ENCODE data around the gene RBM19. TPM values are rescaled to one million over a fixed set of nuclear protein-coding genes. Genes with fewer than 3 reads are reported as not detected.

Gene RBM19
- total RNA-seq, 1 experiment from 2014 or later = 35.7 TPM

DNA sequence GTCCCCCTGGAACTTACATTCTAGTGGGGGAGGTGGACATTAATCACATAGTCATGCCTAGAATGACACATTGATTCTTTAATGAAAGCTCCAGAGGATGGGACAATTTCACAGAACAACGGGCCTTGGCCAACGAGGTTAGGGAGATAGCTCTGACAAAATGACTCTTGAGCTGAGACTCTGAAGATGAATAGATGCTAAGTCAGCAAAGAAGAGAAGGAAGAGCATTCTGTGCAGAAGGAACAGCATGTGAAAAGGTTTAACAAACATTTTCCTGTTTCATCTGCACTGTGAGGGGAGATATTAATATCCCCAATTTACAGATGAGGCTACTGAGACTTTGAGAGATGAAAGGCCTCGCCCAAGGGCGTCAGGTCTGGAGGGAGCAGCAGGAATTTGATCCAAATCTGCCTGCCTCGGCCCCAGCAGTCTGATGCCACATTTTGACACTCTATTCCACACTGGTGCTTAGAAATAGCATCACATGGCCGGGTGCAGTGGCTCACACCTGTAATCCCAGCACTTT is 193.6 kb downstream of the RBM19 start:
- H3K4me3 Mint-ChIP-seq (ENCODE audit: unreplicated experiment) = no peak overlapping the region
- Histone ChIP-seq H3K36me3 (ENCODE audit: control insufficient read depth, insufficient read depth, low read length) (no peaks in the 10 kb centered on the region), H3K4me3 (ENCODE audit: low read depth, low read length) (no peak overlapping the region), H3K9me3 (no peaks in the 10 kb centered on the region), H3K4me1 (peaks cover 16% of the 10 kb centered on the region), H3K27me3 (replicated peaks; ENCODE audit: control insufficient read depth, insufficient read depth, low read length) (no peaks in the 10 kb centered on the region)
- no peaks in the 10 kb centered on the region for H3K9me3 Mint-ChIP-seq (ENCODE audit: unreplicated experiment)
- intact Hi-C loops (cut with micrococcal nuclease; ENCODE audit: unreplicated experiment) = no loop called here
- CTCF ChIA-PET = no interaction called here
- H3K36me3 Mint-ChIP-seq (ENCODE audit: insufficient read depth, unreplicated experiment) = no peaks in the 10 kb centered on the region
- no peaks in the 10 kb centered on the region for H3K27me3 Mint-ChIP-seq (ENCODE audit: insufficient read depth, unreplicated experiment)
- H3K27ac Mint-ChIP-seq (ENCODE audit: unreplicated experiment) = no peak overlapping the region
- no peak for DNase-seq
- POLR2A ChIA-PET = no interaction called here
- BruUV-seq (replicated peaks) = no TSS peak
- peaks cover 2% of the 10 kb centered on the region for H3K4me1 Mint-ChIP-seq (ENCODE audit: low read depth, unreplicated experiment)
- TF ChIP-seq, protein P1, sequence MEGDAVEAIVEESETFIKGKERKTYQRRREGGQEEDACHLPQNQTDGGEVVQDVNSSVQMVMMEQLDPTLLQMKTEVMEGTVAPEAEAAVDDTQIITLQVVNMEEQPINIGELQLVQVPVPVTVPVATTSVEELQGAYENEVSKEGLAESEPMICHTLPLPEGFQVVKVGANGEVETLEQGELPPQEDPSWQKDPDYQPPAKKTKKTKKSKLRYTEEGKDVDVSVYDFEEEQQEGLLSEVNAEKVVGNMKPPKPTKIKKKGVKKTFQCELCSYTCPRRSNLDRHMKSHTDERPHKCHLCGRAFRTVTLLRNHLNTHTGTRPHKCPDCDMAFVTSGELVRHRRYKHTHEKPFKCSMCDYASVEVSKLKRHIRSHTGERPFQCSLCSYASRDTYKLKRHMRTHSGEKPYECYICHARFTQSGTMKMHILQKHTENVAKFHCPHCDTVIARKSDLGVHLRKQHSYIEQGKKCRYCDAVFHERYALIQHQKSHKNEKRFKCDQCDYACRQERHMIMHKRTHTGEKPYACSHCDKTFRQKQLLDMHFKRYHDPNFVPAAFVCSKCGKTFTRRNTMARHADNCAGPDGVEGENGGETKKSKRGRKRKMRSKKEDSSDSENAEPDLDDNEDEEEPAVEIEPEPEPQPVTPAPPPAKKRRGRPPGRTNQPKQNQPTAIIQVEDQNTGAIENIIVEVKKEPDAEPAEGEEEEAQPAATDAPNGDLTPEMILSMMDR (IDR thresholded peaks at IDR 0.05; ENCODE audit: insufficient read depth in 1 of 2, low read depth in 1 of 2, low read length in 1 of 2, severe bottlenecking in 1 of 2, unreplicated experiment in 1 of 2) = no peak

DNA sequence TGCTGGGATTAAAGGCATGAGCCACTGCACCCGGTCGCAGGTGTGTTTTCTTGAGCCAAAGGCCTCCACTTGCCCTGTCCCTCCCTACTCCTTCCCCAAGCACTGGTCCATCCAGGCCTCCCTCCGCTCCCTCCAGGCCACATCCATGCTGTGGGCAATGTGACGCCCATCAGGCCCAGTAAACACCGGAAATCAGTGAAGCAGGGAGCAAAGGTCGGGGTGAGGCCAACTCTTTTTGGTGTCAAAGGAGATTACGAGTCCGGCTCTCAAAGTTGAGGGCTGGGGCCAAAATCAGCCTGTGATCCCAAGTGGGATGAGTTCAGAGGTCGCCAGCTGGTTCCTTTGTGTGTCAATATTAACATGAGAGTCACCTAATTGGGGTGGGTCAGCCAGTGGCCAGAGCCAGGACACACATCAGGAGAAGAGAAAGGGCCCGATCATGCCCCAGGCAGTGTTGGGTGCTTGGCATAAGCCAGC is 195.7 kb downstream of the RBM19 start:
- CTCF ChIA-PET = no interaction called here
- TF ChIP-seq, protein P1 (IDR thresholded peaks at IDR 0.05; ENCODE audit: insufficient read depth in 1 of 2, low read depth in 1 of 2, low read length in 1 of 2, severe bottlenecking in 1 of 2, unreplicated experiment in 1 of 2) = no peak
- Mint-ChIP-seq H3K27me3 (ENCODE audit: insufficient read depth, unreplicated experiment) (no peaks in the 10 kb centered on the region), H3K36me3 (ENCODE audit: insufficient read depth, unreplicated experiment) (no peaks in the 10 kb centered on the region), H3K4me3 (ENCODE audit: unreplicated experiment) (no peak overlapping the region), H3K4me1 (ENCODE audit: low read depth, unreplicated experiment) (peaks cover 13% of the 10 kb centered on the region), H3K9me3 (ENCODE audit: unreplicated experiment) (no peaks in the 10 kb centered on the region), H3K27ac (ENCODE audit: unreplicated experiment) (no peak overlapping the region)
- intact Hi-C loops (cut with micrococcal nuclease; ENCODE audit: unreplicated experiment) = no loop called here
- DNase-seq = peak; percentile 62 to 78
- no TSS peak for BruUV-seq (replicated peaks)
- H3K9me3 ChIP-seq = no peaks in the 10 kb centered on the region
- H3K27me3 ChIP-seq (replicated peaks; ENCODE audit: control insufficient read depth, insufficient read depth, low read length) = no peaks in the 10 kb centered on the region
- H3K36me3 ChIP-seq (ENCODE audit: control insufficient read depth, insufficient read depth, low read length) = no peaks in the 10 kb centered on the region
- H3K4me1 ChIP-seq = peaks cover 31% of the 10 kb centered on the region
- no peak overlapping the region for H3K4me3 ChIP-seq (ENCODE audit: low read depth, low read length)
- POLR2A ChIA-PET = no interaction called here

DNA sequence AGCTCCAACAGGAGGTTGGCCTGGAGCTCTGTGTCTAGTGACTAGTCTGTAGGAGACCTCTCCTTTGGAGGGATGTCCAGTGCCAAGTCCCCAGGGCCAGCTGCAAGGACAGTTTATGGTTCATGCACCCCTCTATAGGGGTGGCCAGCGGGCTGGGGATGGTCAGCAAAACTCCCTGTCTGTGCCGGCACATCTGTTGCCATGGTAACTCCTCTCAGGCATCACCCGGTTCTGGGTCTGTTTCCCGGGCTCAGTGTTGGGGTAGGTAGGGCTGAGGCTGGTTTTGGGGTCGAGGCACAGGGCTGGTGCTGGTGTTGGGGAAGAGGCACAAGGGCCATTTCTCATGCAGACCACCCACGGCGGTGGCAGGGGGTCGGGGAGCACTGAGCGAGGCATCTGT is 196.8 kb downstream of the RBM19 start:
- Mint-ChIP-seq H3K36me3 (ENCODE audit: insufficient read depth, unreplicated experiment) (no peaks in the 10 kb centered on the region), H3K4me3 (ENCODE audit: unreplicated experiment) (no peak overlapping the region), H3K4me1 (ENCODE audit: low read depth, unreplicated experiment) (peaks cover 19% of the 10 kb centered on the region), H3K27ac (ENCODE audit: unreplicated experiment) (no peak overlapping the region), H3K27me3 (ENCODE audit: insufficient read depth, unreplicated experiment) (no peaks in the 10 kb centered on the region), H3K9me3 (ENCODE audit: unreplicated experiment) (no peaks in the 10 kb centered on the region)
- Histone ChIP-seq H3K27me3 (replicated peaks; ENCODE audit: control insufficient read depth, insufficient read depth, low read length) (no peaks in the 10 kb centered on the region), H3K9me3 (no peaks in the 10 kb centered on the region), H3K36me3 (ENCODE audit: control insufficient read depth, insufficient read depth, low read length) (no peaks in the 10 kb centered on the region), H3K4me3 (ENCODE audit: low read depth, low read length) (no peak overlapping the region), H3K4me1 (peaks cover 32% of the 10 kb centered on the region)
- DNase-seq = no peak
- intact Hi-C loops (cut with micrococcal nuclease; ENCODE audit: unreplicated experiment) = loop anchor here (5.0 kb wide), 1 partner anchor 42 kb away; no protein-coding TSS in a partner anchor
- TF ChIP-seq, protein P1 (IDR thresholded peaks at IDR 0.05; ENCODE audit: insufficient read depth in 1 of 2, low read depth in 1 of 2, low read length in 1 of 2, severe bottlenecking in 1 of 2, unreplicated experiment in 1 of 2) = no peak
- CTCF ChIA-PET = no interaction called here
- POLR2A ChIA-PET = no interaction called here
- no TSS peak for BruUV-seq (replicated peaks)

All from Caco-2 (cell line).